ENCODE measurements around the gene BCAT1. TPM values are rescaled to one million over a fixed set of nuclear protein-coding genes. Genes with fewer than 3 reads are reported as not detected.

The BCAT1 gene
- total and polyA plus RNA-seq, 2 donors from 2014 or later, result 1.3 to 15.5 TPM

DNA sequence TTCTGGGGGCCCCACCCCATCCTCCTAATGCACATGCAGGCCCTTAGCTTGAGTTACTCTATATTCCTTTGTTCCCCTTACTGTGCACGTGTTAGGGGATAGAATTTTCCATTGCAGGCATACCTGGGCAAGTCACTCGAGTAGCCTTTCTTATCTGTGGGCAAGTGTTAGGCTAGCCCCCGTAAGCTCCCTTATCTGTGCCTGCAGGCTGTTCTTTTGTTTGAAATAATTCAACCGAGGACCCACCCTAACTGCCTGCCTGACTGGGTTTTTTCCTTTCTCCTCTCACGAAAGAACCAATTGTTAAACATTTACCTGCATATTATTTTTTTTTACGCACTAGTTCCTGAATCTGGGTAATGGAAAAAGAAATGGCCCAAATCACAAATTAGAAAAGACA lies 21.3 kb upstream of the BCAT1 start:
- no peak for DNase-seq
- Histone ChIP-seq H3K9me3 (ENCODE audit: control insufficient read depth in 2 of 3, insufficient read depth in 1 of 3, low read length in 3 of 3) (no peaks in the 10 kb centered on the region), H3K9ac (ENCODE audit: low read length in 3 of 3) (no peak overlapping the region), H3K4me3 (ENCODE audit: low read length in 3 of 3) (no peak overlapping the region), H3K36me3 (ENCODE audit: control insufficient read depth in 2 of 3, insufficient read depth in 3 of 3, low read length in 3 of 3) (no peaks in the 10 kb centered on the region), H3K27me3 (ENCODE audit: control insufficient read depth, insufficient read depth, low read length) (no peaks in the 10 kb centered on the region), H3K27ac (ENCODE audit: low read depth in 2 of 2, low read length in 2 of 2) (no peak overlapping the region), H3K4me1 (ENCODE audit: control insufficient read depth in 2 of 3, insufficient read depth in 2 of 3, low read depth in 1 of 3, low read length in 3 of 3) (no peaks in the 10 kb centered on the region)
- no peak for FAIRE-seq
- TF ChIP-seq, protein P1, sequence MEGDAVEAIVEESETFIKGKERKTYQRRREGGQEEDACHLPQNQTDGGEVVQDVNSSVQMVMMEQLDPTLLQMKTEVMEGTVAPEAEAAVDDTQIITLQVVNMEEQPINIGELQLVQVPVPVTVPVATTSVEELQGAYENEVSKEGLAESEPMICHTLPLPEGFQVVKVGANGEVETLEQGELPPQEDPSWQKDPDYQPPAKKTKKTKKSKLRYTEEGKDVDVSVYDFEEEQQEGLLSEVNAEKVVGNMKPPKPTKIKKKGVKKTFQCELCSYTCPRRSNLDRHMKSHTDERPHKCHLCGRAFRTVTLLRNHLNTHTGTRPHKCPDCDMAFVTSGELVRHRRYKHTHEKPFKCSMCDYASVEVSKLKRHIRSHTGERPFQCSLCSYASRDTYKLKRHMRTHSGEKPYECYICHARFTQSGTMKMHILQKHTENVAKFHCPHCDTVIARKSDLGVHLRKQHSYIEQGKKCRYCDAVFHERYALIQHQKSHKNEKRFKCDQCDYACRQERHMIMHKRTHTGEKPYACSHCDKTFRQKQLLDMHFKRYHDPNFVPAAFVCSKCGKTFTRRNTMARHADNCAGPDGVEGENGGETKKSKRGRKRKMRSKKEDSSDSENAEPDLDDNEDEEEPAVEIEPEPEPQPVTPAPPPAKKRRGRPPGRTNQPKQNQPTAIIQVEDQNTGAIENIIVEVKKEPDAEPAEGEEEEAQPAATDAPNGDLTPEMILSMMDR (IDR thresholded peaks at IDR 0.05; ENCODE audit: borderline replicate concordance, extremely low read depth, insufficient read depth), result no peak
- intact Hi-C loops (cut with DNase I), result no loop called here

DNA sequence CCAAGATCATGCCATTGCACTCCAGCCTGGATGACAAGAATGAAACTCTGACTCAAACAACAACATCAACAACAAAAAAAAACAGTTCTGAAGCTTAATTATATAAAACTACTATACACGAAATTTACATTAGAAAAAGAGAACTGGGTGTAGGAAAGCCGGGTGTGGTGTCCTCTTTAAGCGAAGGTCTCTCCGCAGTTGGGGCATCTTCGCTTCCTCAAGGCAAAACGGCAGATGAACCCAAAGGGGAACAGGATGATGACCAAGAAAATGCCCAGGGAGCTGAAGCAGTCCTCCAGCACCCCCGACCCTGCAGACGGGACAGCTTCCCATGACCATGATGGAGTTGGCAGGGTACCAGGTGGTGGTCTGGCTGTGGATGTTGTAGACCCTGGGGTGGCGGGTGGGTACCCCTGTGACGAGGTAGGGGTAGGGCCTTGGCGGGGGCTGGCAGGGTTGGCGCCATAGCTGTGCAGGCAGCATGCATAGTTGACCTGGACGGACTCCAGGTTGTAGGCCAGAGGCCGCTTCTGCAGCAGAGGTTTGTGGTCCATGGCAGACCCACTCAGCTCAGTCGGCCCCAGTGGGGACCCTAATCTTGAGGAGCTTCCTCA lies 18.2 kb upstream of the BCAT1 start:
- H3K4me1 ChIP-seq (ENCODE audit: control insufficient read depth in 2 of 3, insufficient read depth in 2 of 3, low read depth in 1 of 3, low read length in 3 of 3), result no peaks in the 10 kb centered on the region
- H3K27ac ChIP-seq (ENCODE audit: low read depth in 2 of 2, low read length in 2 of 2), result no peak overlapping the region
- H3K27me3 ChIP-seq (ENCODE audit: control insufficient read depth, insufficient read depth, low read length), result no peaks in the 10 kb centered on the region
- no peak overlapping the region for H3K9ac ChIP-seq (ENCODE audit: low read length in 3 of 3)
- no peak overlapping the region for H3K4me3 ChIP-seq (ENCODE audit: low read length in 3 of 3)
- H3K36me3 ChIP-seq (ENCODE audit: control insufficient read depth in 2 of 3, insufficient read depth in 3 of 3, low read length in 3 of 3), result no peaks in the 10 kb centered on the region
- no peaks in the 10 kb centered on the region for H3K9me3 ChIP-seq (ENCODE audit: control insufficient read depth in 2 of 3, insufficient read depth in 1 of 3, low read length in 3 of 3)
- DNase-seq (peak in 1 of 5 donors; percentile 75), FAIRE-seq (no peak)
- TF ChIP-seq, protein P1 (IDR thresholded peaks at IDR 0.05; ENCODE audit: borderline replicate concordance, extremely low read depth, insufficient read depth), result no peak
- intact Hi-C loops (cut with DNase I), result no loop called here

DNA sequence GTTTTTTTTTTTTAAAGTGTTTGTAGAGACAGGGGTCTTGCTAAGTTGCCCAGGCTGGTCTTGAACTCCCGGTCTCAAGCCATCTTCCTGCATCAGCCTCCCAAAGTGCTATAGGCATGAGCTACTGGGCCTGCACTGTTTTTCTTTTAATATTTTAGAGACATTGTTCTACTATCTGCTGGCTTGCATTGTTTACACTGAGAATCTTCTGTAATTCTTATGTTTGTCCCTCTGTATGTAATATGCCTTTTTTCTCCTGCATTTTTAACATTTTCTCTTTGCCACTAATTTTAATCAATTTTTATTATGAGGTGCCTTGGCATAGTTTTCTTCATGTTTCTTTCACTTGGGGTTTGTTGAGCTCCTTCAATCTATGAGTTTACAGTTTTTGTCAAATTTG lies 15.4 kb upstream of the BCAT1 start:
- intact Hi-C loops (cut with DNase I), result no loop called here
- Histone ChIP-seq H3K27me3 (ENCODE audit: control insufficient read depth, insufficient read depth, low read length) (no peaks in the 10 kb centered on the region), H3K9ac (ENCODE audit: low read length in 3 of 3) (no peak overlapping the region), H3K4me1 (ENCODE audit: control insufficient read depth in 2 of 3, insufficient read depth in 2 of 3, low read depth in 1 of 3, low read length in 3 of 3) (no peaks in the 10 kb centered on the region), H3K36me3 (ENCODE audit: control insufficient read depth in 2 of 3, insufficient read depth in 3 of 3, low read length in 3 of 3) (no peaks in the 10 kb centered on the region), H3K9me3 (ENCODE audit: control insufficient read depth in 2 of 3, insufficient read depth in 1 of 3, low read length in 3 of 3) (peaks cover 0 to 3% (median 0%) of the 10 kb centered on the region in 3 donors), H3K27ac (ENCODE audit: low read depth in 2 of 2, low read length in 2 of 2) (no peak overlapping the region), H3K4me3 (ENCODE audit: low read length in 3 of 3) (no peak overlapping the region)
- TF ChIP-seq, protein P1 (IDR thresholded peaks at IDR 0.05; ENCODE audit: borderline replicate concordance, extremely low read depth, insufficient read depth), result no peak
- no peak for DNase-seq
- FAIRE-seq, result no peak

All from kidney (tissue), 14 donors.